Lung (tissue), 12 donors: ENCODE data around the gene SEC11C. TPM values are rescaled to one million over a fixed set of nuclear protein-coding genes. Genes with fewer than 3 reads are reported as not detected.

ENCODE experiments used
- ATAC-seq: fragments of 200-7000 bp; cut with Tn5 transposase; one replicate; pipeline ENCODE4 v1.9.1; 2020; ENCODE audit warnings: moderate number of reproducible peaks; ENCODE audit not compliant: insufficient read depth, low FRiP score
- DNase-seq, 3 donors: peaks; one replicate each; pipeline ENCODE4 v3.0.0-alpha.2; 2013 to 2017
- H3K27ac ChIP-seq, 2 donors: one replicate each; pipeline ENCODE4 v1.5.1; 2013; ENCODE audit warnings: mild to moderate bottlenecking in 2 of 2, moderate library complexity in 2 of 2, control low read depth in 1 of 2, inconsistent platforms in 1 of 2, low read depth in 1 of 2, low read length in 1 of 2
- H3K27me3 ChIP-seq, 3 donors: one replicate each; pipeline ENCODE4 v1.5.1; 2013; ENCODE audit warnings: low read length in 2 of 3; ENCODE audit not compliant: control insufficient read depth in 3 of 3, insufficient read depth in 3 of 3
- H3K36me3 ChIP-seq, 4 donors: one replicate each; pipeline ENCODE4 v1.5.1; 2013; ENCODE audit warnings: low read length in 4 of 4, mild to moderate bottlenecking in 1 of 4, moderate library complexity in 1 of 4; ENCODE audit not compliant: control insufficient read depth in 4 of 4, insufficient read depth in 4 of 4
- H3K4me1 ChIP-seq, 5 donors: one replicate each; pipeline ENCODE4 v1.5.1; 2013; ENCODE audit warnings: low read length in 5 of 5, mild to moderate bottlenecking in 2 of 5, moderate library complexity in 1 of 5; ENCODE audit not compliant: control insufficient read depth in 5 of 5, insufficient read depth in 5 of 5
- H3K4me3 ChIP-seq: one replicate; pipeline ENCODE4 v1.5.1; 2013; ENCODE audit warnings: mild to moderate bottlenecking, control low read depth, moderate library complexity
- H3K9ac ChIP-seq, 2 donors: one replicate each; pipeline ENCODE4 v1.5.1; 2013; ENCODE audit warnings: low read length in 2 of 2, control low read depth in 1 of 2; ENCODE audit not compliant: insufficient read depth in 1 of 2
- H3K9me3 ChIP-seq, 4 donors: one replicate each; pipeline ENCODE4 v1.5.1; 2013; ENCODE audit warnings: low read length in 3 of 4, mild to moderate bottlenecking in 1 of 4, moderate library complexity in 1 of 4; ENCODE audit not compliant: control insufficient read depth in 4 of 4, insufficient read depth in 3 of 4
- WGBS, 2 donors: extraction: QIAGEN DNeasy Blood & Tissue Kit; methylation state at CpG; one replicate each; pipeline ENCODE4 v1.1.7; 2013; 5-methylcytosine and 5-hydroxymethylcytosine counted together
- polyA plus RNA-seq, 2 donors: library from polyadenylated mRNA; stranded (reverse); fragments of 200-250 nt; gene quantifications; one replicate each; pipeline ENCODE4 v1.2.1, GENCODE V29; 2013
- total RNA-seq, 2 donors: library from RNA; depleted of rRNA in 1 of 2; stranded (reverse); fragments of >200 nt in 1 of 2; gene quantifications; one replicate each; pipeline ENCODE4 v1.2.1, GENCODE V29; 2014 to 2021
- TF ChIP-seq, protein P1 (sequence below): IDR thresholded peaks from 2 replicates; pipeline ENCODE4 v1.5.1; 2012; ENCODE audit warnings: mild to moderate bottlenecking; ENCODE audit errors: control extremely low read depth, extremely low read depth
- donor health status: control.
- donor health status: control.
- donor health status: Bipolar disorder and iron deficiency.
- donor health status: healthy.
- donor health status: DM: yes; HTN: yes; CAD: no.

Gene SEC11C
- total and polyA plus RNA-seq, 4 donors, result 42.7 to 103 (median 84.1) TPM

GRCh38 chr18:59149416-59149815 is 9.7 kb downstream of the SEC11C start:
- peaks cover 0 to 5% (median 0%) of the 10 kb centered on the region in 5 donors for H3K4me1 ChIP-seq
- peaks cover 0 to 13% (median 4%) of the 10 kb centered on the region in 4 donors for H3K36me3 ChIP-seq
- H3K27ac ChIP-seq, result no peak overlapping the region
- no peaks in the 10 kb centered on the region for H3K9me3 ChIP-seq
- no peak for DNase-seq
- no peak overlapping the region for H3K4me3 ChIP-seq
- H3K9ac ChIP-seq, result no peak overlapping the region
- no peaks in the 10 kb centered on the region for H3K27me3 ChIP-seq
- TF ChIP-seq, protein P1, sequence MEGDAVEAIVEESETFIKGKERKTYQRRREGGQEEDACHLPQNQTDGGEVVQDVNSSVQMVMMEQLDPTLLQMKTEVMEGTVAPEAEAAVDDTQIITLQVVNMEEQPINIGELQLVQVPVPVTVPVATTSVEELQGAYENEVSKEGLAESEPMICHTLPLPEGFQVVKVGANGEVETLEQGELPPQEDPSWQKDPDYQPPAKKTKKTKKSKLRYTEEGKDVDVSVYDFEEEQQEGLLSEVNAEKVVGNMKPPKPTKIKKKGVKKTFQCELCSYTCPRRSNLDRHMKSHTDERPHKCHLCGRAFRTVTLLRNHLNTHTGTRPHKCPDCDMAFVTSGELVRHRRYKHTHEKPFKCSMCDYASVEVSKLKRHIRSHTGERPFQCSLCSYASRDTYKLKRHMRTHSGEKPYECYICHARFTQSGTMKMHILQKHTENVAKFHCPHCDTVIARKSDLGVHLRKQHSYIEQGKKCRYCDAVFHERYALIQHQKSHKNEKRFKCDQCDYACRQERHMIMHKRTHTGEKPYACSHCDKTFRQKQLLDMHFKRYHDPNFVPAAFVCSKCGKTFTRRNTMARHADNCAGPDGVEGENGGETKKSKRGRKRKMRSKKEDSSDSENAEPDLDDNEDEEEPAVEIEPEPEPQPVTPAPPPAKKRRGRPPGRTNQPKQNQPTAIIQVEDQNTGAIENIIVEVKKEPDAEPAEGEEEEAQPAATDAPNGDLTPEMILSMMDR, result no peak
- WGBS, 2 donors, result 94 to 96% methylated on average over 8 of the region's 8 CpGs
- no peak for ATAC-seq

DNA sequence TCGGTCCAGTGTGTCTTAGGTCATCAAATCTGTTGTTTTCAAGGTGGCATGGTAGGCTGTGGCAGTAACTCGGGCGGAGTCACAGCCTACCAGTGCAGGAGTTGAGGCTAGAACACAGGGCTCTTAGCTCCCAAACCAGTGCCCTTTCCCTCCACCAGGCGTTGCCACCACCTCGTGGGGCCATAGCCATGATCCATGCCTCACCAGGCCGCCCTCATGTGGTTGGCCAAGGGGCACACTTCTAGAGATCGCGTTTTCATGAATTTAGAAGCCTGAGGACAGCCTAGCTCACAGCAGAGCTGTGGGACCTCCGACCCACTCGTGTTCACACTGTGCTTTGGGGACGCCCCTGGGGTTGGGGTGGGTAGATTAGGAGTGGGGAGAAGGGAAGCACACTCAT is 10.6 kb downstream of the SEC11C start:
- no peak overlapping the region for H3K4me3 ChIP-seq
- WGBS, 2 donors, result 92 to 95% methylated on average over 11 of the region's 11 CpGs
- no peaks in the 10 kb centered on the region for H3K27me3 ChIP-seq
- peaks cover 0 to 14% (median 4%) of the 10 kb centered on the region in 4 donors for H3K36me3 ChIP-seq
- TF ChIP-seq, protein P1, result no peak
- H3K27ac ChIP-seq, result no peak overlapping the region
- no peak overlapping the region for H3K9ac ChIP-seq
- ATAC-seq, result no peak
- H3K9me3 ChIP-seq, result no peaks in the 10 kb centered on the region
- no peak for DNase-seq
- peaks cover 0 to 5% (median 0%) of the 10 kb centered on the region in 5 donors for H3K4me1 ChIP-seq

DNA sequence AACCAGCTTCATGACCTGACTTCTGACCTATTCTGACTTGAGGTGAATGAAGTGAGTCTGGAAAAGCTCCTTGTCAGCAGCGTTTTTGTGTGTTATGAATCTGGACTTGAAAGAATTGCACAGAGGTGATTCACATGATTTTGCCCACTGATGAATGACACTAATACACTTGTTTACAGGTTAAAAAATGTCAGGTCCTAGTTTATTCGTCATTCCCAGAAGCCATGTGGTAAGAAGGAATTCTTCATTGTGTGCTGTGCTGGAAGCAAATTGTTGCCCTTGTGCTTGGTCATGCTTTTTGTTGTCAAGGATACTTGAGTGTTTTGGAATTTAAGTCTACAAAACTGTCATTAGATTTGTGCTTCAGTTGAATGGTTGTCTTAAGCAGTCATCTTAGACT is 15.5 kb downstream of the SEC11C start:
- Histone ChIP-seq H3K27ac (no peak overlapping the region), H3K4me1 (no peaks in the 10 kb centered on the region), H3K27me3 (no peaks in the 10 kb centered on the region), H3K4me3 (no peak overlapping the region), H3K9ac (no peak overlapping the region), H3K9me3 (no peaks in the 10 kb centered on the region), H3K36me3 (peaks cover 0 to 20% (median 5%) of the 10 kb centered on the region in 4 donors)
- 92% methylated on average over 2 of the region's 2 CpGs for WGBS, 2 donors
- no peak for ATAC-seq
- DNase-seq, result no peak
- TF ChIP-seq, protein P1, result no peak

GRCh38 chr18:59156316-59156715 is 16.6 kb downstream of the SEC11C start:
- TF ChIP-seq, protein P1, result no peak
- peaks cover 0 to 15% (median 3%) of the 10 kb centered on the region in 4 donors for H3K36me3 ChIP-seq
- H3K27me3 ChIP-seq, result no peaks in the 10 kb centered on the region
- no peaks in the 10 kb centered on the region for H3K4me1 ChIP-seq
- 93 to 94% methylated on average over 3 of the region's 3 CpGs for WGBS, 2 donors
- H3K27ac ChIP-seq, result no peak overlapping the region
- H3K4me3 ChIP-seq, result no peak overlapping the region
- no peak for DNase-seq
- H3K9me3 ChIP-seq, result no peaks in the 10 kb centered on the region
- no peak for ATAC-seq
- no peak overlapping the region for H3K9ac ChIP-seq
